Fibroblast of the aortic adventitia (primary cell): Measurements from ENCODE around the gene TBRG1. TPM values are rescaled to one million over a fixed set of nuclear protein-coding genes. Genes with fewer than 3 reads are reported as not detected.

Experiments
- DNase-seq: peaks from one replicate; pipeline ENCODE4 v3.0.0-alpha.2; 2010; ENCODE audit warnings: low read depth
- H3K4me3 ChIP-seq: 2 replicates; pipeline ENCODE4 v1.5.1; 2011; ENCODE audit warnings: low read depth, mild to moderate bottlenecking, control low read depth, low read length, moderate library complexity
- total RNA-seq: library from RNA; depleted of rRNA; stranded (reverse); fragments of >200 nt; gene quantifications from 2 replicates; pipeline ENCODE4 v1.2.3, GENCODE V29; 2012; ENCODE audit warnings: low replicate concordance
- TF ChIP-seq, protein P1 (sequence below): IDR thresholded peaks from 2 replicates; pipeline ENCODE4 v1.5.1; 2011; ENCODE audit warnings: mild to moderate bottlenecking, low read length, control low read depth, inconsistent platforms; ENCODE audit not compliant: insufficient read depth

TBRG1 gene
- total RNA-seq, 1 donor, result 31.2 TPM

DNA sequence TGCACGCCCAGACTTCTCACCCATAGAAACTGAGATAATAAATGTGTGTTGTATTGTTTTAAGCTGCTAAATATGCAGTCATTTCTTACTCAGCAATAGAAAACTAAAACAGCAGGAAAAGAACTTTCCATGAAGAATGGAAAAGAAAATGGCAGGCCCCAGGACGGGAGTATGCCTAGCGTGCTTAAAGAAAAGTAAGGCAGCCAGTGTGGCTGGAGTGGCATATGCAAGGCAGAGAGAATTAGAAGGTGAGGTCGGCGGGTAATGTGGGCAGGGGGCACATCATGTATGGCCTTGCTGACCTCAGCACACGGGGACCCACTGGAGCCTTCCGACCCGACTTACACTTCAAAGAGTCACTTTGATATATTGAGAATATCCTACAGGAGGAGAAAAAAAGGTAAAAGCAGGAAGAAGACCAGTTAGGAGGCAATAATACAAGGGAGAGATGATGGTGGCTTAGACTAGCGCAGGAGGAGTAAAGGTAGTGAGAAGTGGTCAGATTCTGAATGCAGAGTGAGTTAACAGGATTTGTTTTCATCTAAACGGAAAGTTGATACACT is 20.5 kb downstream of the TBRG1 start:
- TF ChIP-seq, protein P1, sequence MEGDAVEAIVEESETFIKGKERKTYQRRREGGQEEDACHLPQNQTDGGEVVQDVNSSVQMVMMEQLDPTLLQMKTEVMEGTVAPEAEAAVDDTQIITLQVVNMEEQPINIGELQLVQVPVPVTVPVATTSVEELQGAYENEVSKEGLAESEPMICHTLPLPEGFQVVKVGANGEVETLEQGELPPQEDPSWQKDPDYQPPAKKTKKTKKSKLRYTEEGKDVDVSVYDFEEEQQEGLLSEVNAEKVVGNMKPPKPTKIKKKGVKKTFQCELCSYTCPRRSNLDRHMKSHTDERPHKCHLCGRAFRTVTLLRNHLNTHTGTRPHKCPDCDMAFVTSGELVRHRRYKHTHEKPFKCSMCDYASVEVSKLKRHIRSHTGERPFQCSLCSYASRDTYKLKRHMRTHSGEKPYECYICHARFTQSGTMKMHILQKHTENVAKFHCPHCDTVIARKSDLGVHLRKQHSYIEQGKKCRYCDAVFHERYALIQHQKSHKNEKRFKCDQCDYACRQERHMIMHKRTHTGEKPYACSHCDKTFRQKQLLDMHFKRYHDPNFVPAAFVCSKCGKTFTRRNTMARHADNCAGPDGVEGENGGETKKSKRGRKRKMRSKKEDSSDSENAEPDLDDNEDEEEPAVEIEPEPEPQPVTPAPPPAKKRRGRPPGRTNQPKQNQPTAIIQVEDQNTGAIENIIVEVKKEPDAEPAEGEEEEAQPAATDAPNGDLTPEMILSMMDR, result no peak
- DNase-seq, result no peak
- peak overlapping the region; percentile 29 for H3K4me3 ChIP-seq

DNA sequence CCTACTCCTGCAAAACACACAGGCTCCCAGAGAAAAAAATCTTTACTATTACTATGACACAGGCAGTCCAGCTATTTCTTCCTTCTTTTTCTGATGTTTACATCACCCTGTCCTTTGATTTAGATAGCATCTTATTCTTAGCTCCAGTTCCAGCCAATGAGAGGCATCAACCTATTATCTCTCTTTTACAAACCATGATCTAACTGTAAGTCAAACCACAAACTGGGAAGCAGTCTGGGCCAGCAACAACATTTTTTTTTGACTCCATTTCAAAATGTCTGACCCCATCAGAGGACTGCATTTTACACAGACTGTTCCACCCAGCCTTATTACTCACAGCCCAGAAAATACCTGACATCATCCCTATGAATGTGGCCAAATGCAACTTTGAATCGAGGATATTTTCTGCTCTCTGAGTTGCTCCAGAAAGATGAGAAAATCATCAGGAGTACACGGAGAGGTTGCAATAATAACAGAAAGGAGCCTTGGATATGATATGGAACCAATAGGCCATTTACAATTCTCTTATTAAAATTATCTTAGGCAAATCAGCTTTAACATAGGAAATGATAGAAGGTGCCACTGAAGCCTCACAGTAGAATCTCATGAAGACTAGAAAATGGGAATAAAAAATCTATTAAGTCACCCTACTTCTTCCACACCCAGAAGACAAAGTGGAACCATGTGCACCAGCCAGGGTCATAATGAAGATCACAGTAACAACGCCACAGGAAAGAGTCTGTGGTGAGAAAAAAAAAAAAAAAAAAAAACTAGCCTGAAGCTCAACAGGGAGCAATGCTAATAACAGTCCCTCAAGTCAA is 21.2 kb downstream of the TBRG1 start:
- TF ChIP-seq, protein P1, result no peak
- peak overlapping the region; percentile 29 for H3K4me3 ChIP-seq
- peak; percentile 99 for DNase-seq

DNA sequence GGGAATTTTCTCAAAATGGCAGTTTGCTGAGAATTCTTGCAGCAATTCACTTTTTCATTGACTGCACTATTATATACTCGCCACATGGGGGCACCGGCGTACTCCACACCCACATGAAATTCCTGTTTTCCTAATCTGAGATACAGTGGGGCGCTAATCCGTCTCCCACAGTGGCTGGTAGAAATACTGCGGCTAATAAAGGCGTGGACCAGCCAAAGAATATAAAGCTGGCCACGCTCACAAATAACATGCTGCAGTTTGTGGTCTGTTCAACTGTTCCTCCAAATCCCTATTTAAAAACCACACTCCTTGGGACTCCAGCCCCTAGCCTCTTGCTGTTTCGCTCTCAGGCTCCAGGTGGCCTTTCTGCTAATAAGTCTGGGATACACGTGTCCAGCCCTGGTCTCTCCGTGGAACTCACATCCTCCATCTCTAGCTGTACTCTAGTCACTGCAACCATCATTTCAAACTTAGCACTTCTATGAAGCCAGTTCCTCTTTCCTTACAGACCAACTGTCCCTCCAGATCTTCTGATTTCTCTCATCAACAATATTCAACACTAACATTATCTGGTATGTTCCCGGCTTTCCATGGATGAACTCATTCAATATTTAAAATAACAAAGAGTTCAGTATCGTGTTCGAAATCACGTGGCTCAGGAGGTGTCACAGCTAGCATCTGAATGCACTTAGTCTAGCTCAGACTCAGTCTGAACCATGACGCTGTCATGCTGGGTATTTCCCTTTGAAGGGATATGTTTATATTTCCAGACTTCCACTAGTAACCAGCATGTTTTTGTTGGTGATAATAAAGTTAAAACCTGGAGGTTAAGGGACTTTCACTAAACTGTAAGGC is 22.0 kb downstream of the TBRG1 start:
- H3K4me3 ChIP-seq, result peak overlapping the region; percentile 42
- peak; percentile 85 for DNase-seq
- TF ChIP-seq, protein P1, result peak; percentile 73

DNA sequence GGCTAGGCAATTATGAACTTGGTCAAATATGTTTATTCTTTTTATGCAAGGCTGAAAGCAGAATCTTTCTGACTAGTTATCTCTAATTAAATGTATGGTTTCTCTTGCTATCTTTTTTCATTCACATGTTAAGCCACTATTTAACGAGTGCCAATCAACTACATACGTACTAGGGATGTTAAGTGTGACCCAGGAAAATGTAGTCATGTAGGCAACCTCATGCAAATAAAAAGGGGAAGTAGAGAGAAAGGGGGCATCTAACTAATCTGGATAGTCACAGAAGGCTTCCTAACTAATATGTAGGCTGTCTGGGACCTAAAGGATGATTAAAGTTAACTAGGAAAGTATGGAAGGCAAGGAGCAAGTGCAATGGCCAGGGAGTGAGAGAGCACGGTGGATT is 23.5 kb downstream of the TBRG1 start:
- no peak for DNase-seq
- TF ChIP-seq, protein P1, result no peak
- no peak overlapping the region for H3K4me3 ChIP-seq

DNA sequence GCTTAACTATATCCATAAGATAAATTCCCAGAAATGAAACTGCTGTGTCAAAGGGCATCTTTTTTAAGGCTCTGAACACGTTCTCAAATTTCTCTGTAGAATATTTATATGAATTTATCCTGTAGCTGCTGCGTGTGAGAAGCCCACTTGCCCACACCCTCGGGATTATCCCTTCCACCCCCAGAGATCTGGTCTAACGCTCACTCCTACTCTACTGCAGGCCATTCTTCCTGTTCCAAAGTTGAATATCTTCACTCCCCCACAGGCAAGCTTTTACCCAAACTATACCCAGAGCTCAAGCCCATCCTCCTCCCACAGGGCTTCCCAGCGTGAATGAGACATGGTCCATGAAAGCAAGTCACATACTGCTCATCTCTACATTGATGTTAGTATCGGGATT is 25.9 kb downstream of the TBRG1 start:
- DNase-seq, result no peak
- H3K4me3 ChIP-seq, result no peak overlapping the region
- TF ChIP-seq, protein P1, result no peak

DNA sequence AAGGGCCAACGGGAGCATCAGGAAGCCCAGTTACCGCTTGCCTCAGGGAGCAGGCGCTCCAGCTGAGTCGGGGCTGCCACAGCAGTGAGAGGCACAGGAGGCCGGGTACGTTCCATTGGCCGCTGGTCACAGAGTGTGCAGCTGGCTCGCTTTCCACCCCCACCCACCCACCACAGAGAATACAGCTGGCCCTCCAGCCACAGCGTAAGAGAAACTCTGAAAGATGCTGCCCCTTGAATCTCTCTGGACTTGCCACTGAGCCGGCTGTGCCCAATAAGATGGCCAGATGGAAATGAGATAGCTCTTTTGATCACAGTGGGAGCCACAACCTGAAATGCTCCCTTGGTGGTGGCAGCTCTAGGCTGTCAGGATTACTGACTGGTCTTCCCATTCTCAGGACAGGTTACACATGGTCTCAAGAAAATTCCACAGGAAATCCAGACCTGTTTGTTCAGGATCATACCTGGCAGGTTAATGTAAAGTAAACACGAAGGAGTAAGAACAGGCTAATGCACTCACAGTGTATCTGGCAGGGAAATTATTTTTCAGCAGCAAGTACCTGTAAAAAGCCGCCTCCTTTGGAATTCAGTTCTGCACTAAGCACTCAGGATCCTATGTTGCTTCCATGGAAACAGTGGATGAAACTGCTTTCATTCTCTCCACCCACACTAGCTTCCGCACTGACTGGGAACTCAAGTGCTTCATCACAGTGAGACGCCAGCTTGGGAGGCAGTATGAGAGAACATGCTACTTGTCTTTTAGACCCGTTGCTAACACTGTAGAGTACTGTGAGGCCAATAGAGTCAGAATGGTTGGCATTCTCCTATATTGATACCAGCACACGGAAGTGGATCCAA is 34.3 kb downstream of the TBRG1 start:
- DNase-seq, result no peak
- H3K4me3 ChIP-seq, result no peak overlapping the region
- TF ChIP-seq, protein P1, result no peak
